Panc1 (cell line): Measurements from ENCODE around the gene C16orf90.

ENCODE experiments used
- CTCF ChIP-seq: fragments of 450-650 bp; IDR thresholded peaks from 2 replicates; pipeline ENCODE4 v1.5.1; 2017; ENCODE audit warnings: mild to moderate bottlenecking
- POLR2AphosphoS5 ChIP-seq: IDR thresholded peaks from 2 replicates; pipeline ENCODE4 v1.6.1; 2012; ENCODE audit warnings: mild to moderate bottlenecking, low read depth, low read length, moderate library complexity
- TCF7L2 ChIP-seq: IDR thresholded peaks from 2 replicates; pipeline ENCODE4 v1.6.1; 2011; ENCODE audit warnings: mild to moderate bottlenecking, low read depth, low read length, inconsistent platforms

GRCh38 chr16:3454631-3455147, 40.6 kb downstream of the C16orf90 start:
- TF ChIP-seq CTCF (no peak), TCF7L2 (no peak), POLR2AphosphoS5 (no peak)
